OCI-LY3 (cell line): ENCODE data around the gene MARK3.

Experiments used
- H2AFZ ChIP-seq: fragments of 200-600, 300-600 bp; shearing (Covaris generic); 2 replicates; pipeline ENCODE4 v1.6.0; 2014; ENCODE audit warnings: antibody characterized with exemption, low read depth, low read length
- H3K27ac ChIP-seq: fragments of 200-600, 300-600 bp; sonication (generic); 2 replicates; pipeline ENCODE4 v1.5.1; 2014; ENCODE audit warnings: mild to moderate bottlenecking, low read length, moderate library complexity, mixed read lengths
- H3K27me3 ChIP-seq: fragments of 200-600, 300-600 bp; sonication (generic); 2 replicates; pipeline ENCODE4 v1.6.1; 2014; ENCODE audit warnings: low read depth, low read length, mixed read lengths
- H3K36me3 ChIP-seq: fragments of 200-600, 300-600 bp; sonication (generic); replicated peaks from 2 replicates; pipeline ENCODE3; 2014; ENCODE audit warnings: low read depth, low read length, mixed read lengths
- H3K4me1 ChIP-seq: fragments of 300-600, 200-600 bp; sonication (generic); 2 replicates; pipeline ENCODE4 v1.6.1; 2014; ENCODE audit warnings: low read length, mixed read lengths
- H3K4me2 ChIP-seq: fragments of 200-600, 300-600 bp; sonication (generic); 2 replicates; pipeline ENCODE4 v1.6.1; 2014; ENCODE audit warnings: low read length, mixed read lengths
- H3K4me3 ChIP-seq: fragments of 300-600, 200-600 bp; sonication (generic); 2 replicates; pipeline ENCODE4 v1.5.1; 2014; ENCODE audit warnings: antibody characterized with exemption, mild to moderate bottlenecking, low read length, moderate library complexity
- H3K79me2 ChIP-seq: fragments of 300-600, 200-600 bp; shearing (Covaris generic); 2 replicates; pipeline ENCODE4 v1.6.1; 2014; ENCODE audit warnings: mild to moderate bottlenecking, low read length, mixed read lengths
- H3K9ac ChIP-seq: fragments of 300-600, 200-600 bp; shearing (Covaris generic); 2 replicates; pipeline ENCODE4 v1.6.0; 2014; ENCODE audit warnings: mild to moderate bottlenecking, low read length, moderate library complexity
- H3K9me3 ChIP-seq: fragments of 200-600, 300-600 bp; shearing (Covaris generic); 2 replicates; pipeline ENCODE4 v1.6.1; 2014; ENCODE audit warnings: low read length, mixed read lengths; ENCODE audit not compliant: insufficient read depth
- H4K20me1 ChIP-seq: fragments of 200-600, 300-600 bp; sonication (generic); 2 replicates; pipeline ENCODE4 v1.6.1; 2016; ENCODE audit warnings: low read length, mixed read lengths; ENCODE audit not compliant: insufficient read depth
- CTCF ChIP-seq: fragments of 200-600, 300-600 bp; sonication (generic); IDR thresholded peaks from 2 replicates; pipeline ENCODE4 v1.5.1; 2014; ENCODE audit warnings: antibody characterized with exemption, low read length, low read depth
- EZH2phosphoT487 ChIP-seq: fragments of 200-600 bp; shearing (Covaris generic); IDR thresholded peaks from 2 replicates; pipeline ENCODE4 v1.6.1; 2018; ENCODE audit warnings: antibody characterized with exemption, mixed run types, low read depth

The MARK3 gene

GRCh38 chr14:103516426-103517173 lies 131.4 kb downstream of the MARK3 start:
- no peaks in the 10 kb centered on the region for H3K27me3 ChIP-seq
- no peak overlapping the region for H3K27ac ChIP-seq
- peaks cover 3% of the 10 kb centered on the region for H3K36me3 ChIP-seq
- no peaks in the 10 kb centered on the region for H3K9me3 ChIP-seq
- no peaks in the 10 kb centered on the region for H4K20me1 ChIP-seq
- no peak overlapping the region for H3K4me2 ChIP-seq
- no peaks in the 10 kb centered on the region for H3K79me2 ChIP-seq
- H3K9ac ChIP-seq: no peak overlapping the region
- H2AFZ ChIP-seq: no peak overlapping the region
- H3K4me3 ChIP-seq: no peak overlapping the region
- TF ChIP-seq CTCF (no peak), EZH2phosphoT487 (no peak)
- peaks cover 22% of the 10 kb centered on the region for H3K4me1 ChIP-seq

- Histone ChIP-seq H3K4me2 (no peak overlapping the region), H4K20me1 (no peaks in the 10 kb centered on the region), H3K4me3 (no peak overlapping the region), H3K27ac (no peak overlapping the region), H3K27me3 (no peaks in the 10 kb centered on the region), H2AFZ (no peak overlapping the region), H3K9me3 (no peaks in the 10 kb centered on the region), H3K4me1 (peaks cover 25% of the 10 kb centered on the region), H3K79me2 (peaks cover under 1% of the 10 kb centered on the region; the same call in 1 of the 2 replicates), H3K36me3 (peaks cover 3% of the 10 kb centered on the region), H3K9ac (no peak overlapping the region)
- TF ChIP-seq EZH2phosphoT487: no peak
- TF ChIP-seq CTCF: no peak
Measured at GRCh38 chr14:103517174-103517566, 132.0 kb downstream of the MARK3 start.

GRCh38 chr14:103517721-103518421 lies 132.7 kb downstream of the MARK3 start:
- no peaks in the 10 kb centered on the region for H3K27me3 ChIP-seq
- H3K27ac ChIP-seq: no peak overlapping the region
- H3K9me3 ChIP-seq: no peaks in the 10 kb centered on the region
- TF ChIP-seq CTCF (no peak), EZH2phosphoT487 (no peak)
- peaks cover 4% of the 10 kb centered on the region; the same call in 1 of the 2 replicates for H3K79me2 ChIP-seq
- H3K4me2 ChIP-seq: no peak overlapping the region
- no peaks in the 10 kb centered on the region for H4K20me1 ChIP-seq
- H2AFZ ChIP-seq: no peak overlapping the region
- H3K36me3 ChIP-seq: no peaks in the 10 kb centered on the region
- H3K4me1 ChIP-seq: peaks cover 26% of the 10 kb centered on the region
- no peak overlapping the region for H3K9ac ChIP-seq
- H3K4me3 ChIP-seq: no peak overlapping the region

- no peak overlapping the region for H3K4me3 ChIP-seq
- peaks cover 26% of the 10 kb centered on the region for H3K4me1 ChIP-seq
- H3K79me2 ChIP-seq: peaks cover 9% of the 10 kb centered on the region; the same call in 1 of the 2 replicates
- H3K9me3 ChIP-seq: no peaks in the 10 kb centered on the region
- H3K9ac ChIP-seq: no peak overlapping the region
- no peak overlapping the region for H3K27ac ChIP-seq
- H3K4me2 ChIP-seq: peak overlapping the region; percentile 4; the same call in 1 of the 2 replicates
- peaks cover under 1% of the 10 kb centered on the region for H3K36me3 ChIP-seq
- H2AFZ ChIP-seq: no peak overlapping the region
- H4K20me1 ChIP-seq: no peaks in the 10 kb centered on the region
- TF ChIP-seq EZH2phosphoT487 (no peak), CTCF (peak; percentile 95)
- H3K27me3 ChIP-seq: no peaks in the 10 kb centered on the region
Measured at GRCh38 chr14:103518422-103519042, 133.3 kb downstream of the MARK3 start.
